ENCODE results near the gene TSPEAR.
"Not testable (repeated sequence)": the region's sequence is repeated elsewhere in the genome, so short reads cannot be mapped to it uniquely, and the experiment has no call there.

TSPEAR gene

GRCh38 chr21:44704636-44705001 lies 6.8 kb downstream of the TSPEAR start:
- H3K4me3 Mint-ChIP-seq, result no peak overlapping the region
- H3K27ac Mint-ChIP-seq, result no peak overlapping the region
- H3K4me1 Mint-ChIP-seq (ENCODE audit: low read depth), result peaks cover 4% of the 10 kb centered on the region
- peaks cover 75% of the 10 kb centered on the region for H3K27me3 Mint-ChIP-seq (ENCODE audit: low read depth)
- peaks cover 6% of the 10 kb centered on the region for H3K9me3 Mint-ChIP-seq
- peaks cover 7% of the 10 kb centered on the region for H3K36me3 Mint-ChIP-seq (ENCODE audit: low read depth)

- Mint-ChIP-seq H3K4me3 (no peak overlapping the region), H3K4me1 (ENCODE audit: low read depth) (peaks cover 2% of the 10 kb centered on the region), H3K9me3 (peaks cover 6% of the 10 kb centered on the region), H3K36me3 (ENCODE audit: low read depth) (peaks cover 7% of the 10 kb centered on the region), H3K27me3 (ENCODE audit: low read depth) (peaks cover 72% of the 10 kb centered on the region), H3K27ac (no peak overlapping the region)
These were observed 7.4 kb downstream of the TSPEAR start for GRCh38 chr21:44703731-44704635.

DNA sequence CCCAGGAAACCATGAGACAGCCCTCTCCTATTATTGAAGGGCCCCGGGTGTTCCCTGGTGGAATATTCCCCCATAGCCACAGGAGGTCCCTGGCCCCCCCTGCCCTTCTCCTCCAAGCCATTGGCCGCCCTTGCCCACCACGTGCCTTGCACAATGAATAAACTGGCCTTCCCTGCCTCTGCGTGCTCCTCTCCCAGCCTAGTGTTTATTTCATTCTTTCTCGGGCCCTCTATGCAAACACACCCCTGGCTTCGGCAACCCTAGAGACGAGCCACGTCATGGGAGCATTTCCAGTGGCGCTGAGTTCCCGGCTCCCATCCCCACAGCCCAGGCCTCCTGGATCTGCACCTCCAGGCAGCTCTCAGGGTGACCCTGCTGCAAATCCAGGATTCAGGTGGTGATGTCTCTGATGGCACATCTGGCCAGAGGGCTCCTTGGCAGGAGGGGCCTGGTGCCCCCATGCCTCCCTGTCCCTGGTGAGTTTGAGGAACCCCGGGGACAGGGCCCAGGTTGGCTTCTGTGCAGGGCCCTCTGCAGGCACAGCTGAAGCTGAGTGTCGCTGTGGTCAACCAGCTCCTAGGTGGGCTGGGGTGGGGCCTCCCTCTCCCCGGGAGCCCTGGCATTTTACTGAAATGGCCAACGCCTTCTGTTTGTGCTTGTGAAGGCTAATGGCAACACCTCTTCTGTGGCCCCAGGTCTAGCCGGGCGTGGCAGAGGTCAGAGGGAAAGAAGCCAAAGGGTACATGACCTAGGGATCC lies 8.2 kb downstream of the TSPEAR start:
- Mint-ChIP-seq H3K27ac (no peak overlapping the region), H3K27me3 (ENCODE audit: low read depth) (peaks cover 72% of the 10 kb centered on the region), H3K4me1 (ENCODE audit: low read depth) (peaks cover 2% of the 10 kb centered on the region), H3K9me3 (peaks cover 6% of the 10 kb centered on the region), H3K4me3 (no peak overlapping the region), H3K36me3 (ENCODE audit: low read depth) (peaks cover 7% of the 10 kb centered on the region)

DNA sequence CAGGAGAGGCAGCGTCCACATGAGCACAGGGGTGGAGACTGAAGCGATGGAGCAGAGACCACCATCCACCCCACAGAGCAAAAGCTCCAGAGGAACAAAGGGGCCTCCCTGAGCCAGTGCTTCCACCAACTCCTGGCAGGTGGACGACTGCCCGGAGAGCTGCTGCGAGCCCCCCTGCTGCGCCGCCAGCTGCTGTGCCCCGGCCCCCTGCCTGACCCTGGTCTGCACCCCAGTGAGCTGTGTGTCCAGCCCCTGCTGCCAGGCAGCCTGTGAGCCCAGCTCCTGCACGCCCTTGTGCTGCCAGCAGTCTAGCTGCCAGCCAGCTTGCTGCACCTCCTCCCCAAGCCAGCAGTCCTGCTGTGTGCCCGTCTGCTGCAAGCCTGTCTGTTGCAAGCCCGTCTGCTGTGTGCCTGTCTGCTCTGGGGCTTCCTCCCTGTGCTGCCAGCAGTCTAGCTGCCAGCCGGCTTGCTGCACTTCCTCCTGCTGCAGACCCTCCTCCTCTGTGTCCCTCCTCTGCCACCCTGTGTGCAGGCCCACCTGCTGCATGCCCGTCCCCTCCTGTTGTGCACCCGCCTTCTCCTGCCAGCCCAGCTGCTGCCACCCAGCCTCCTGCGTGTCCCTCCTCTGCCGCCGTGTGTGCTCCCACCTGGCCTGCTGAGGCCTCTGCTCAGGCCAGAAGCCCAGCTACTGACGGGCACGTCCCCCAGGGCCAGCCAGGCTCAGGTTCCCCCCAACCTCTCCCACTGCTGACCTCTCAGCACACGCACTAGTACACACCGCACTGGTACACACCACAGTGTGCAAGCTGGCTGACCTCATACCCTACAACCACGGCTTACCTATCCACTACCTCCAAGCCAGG lies 9.0 kb downstream of the TSPEAR start:
- Mint-ChIP-seq H3K4me3 (no peak overlapping the region), H3K4me1 (ENCODE audit: low read depth) (peaks cover 2% of the 10 kb centered on the region), H3K27me3 (ENCODE audit: low read depth) (peaks cover 72% of the 10 kb centered on the region), H3K9me3 (peaks cover 6% of the 10 kb centered on the region), H3K36me3 (ENCODE audit: low read depth) (peaks cover 7% of the 10 kb centered on the region), H3K27ac (no peak overlapping the region)

- H3K36me3 Mint-ChIP-seq (ENCODE audit: low read depth), result peaks cover 7% of the 10 kb centered on the region
These were observed 9.8 kb downstream of the TSPEAR start for GRCh38 chr21:44701541-44701940.

GRCh38 chr21:44701023-44701400 lies 10.4 kb downstream of the TSPEAR start:
- H3K4me3 Mint-ChIP-seq, result no peak overlapping the region
- H3K4me1 Mint-ChIP-seq (ENCODE audit: low read depth), result peaks cover 2% of the 10 kb centered on the region
- peaks cover 7% of the 10 kb centered on the region for H3K36me3 Mint-ChIP-seq (ENCODE audit: low read depth)
- peaks cover 5% of the 10 kb centered on the region for H3K9me3 Mint-ChIP-seq
- H3K27ac Mint-ChIP-seq, result no peak overlapping the region
- peaks cover 73% of the 10 kb centered on the region for H3K27me3 Mint-ChIP-seq (ENCODE audit: low read depth)

More at GRCh38 chr21:44701541-44701940, 9.8 kb downstream of the TSPEAR start:
- Mint-ChIP-seq H3K27me3 (ENCODE audit: low read depth) (peaks cover 73% of the 10 kb centered on the region), H3K4me1 (ENCODE audit: low read depth) (peaks cover 2% of the 10 kb centered on the region), H3K4me3 (no peak overlapping the region), H3K27ac (no peak overlapping the region), H3K9me3 (peaks cover 6% of the 10 kb centered on the region)

DNA sequence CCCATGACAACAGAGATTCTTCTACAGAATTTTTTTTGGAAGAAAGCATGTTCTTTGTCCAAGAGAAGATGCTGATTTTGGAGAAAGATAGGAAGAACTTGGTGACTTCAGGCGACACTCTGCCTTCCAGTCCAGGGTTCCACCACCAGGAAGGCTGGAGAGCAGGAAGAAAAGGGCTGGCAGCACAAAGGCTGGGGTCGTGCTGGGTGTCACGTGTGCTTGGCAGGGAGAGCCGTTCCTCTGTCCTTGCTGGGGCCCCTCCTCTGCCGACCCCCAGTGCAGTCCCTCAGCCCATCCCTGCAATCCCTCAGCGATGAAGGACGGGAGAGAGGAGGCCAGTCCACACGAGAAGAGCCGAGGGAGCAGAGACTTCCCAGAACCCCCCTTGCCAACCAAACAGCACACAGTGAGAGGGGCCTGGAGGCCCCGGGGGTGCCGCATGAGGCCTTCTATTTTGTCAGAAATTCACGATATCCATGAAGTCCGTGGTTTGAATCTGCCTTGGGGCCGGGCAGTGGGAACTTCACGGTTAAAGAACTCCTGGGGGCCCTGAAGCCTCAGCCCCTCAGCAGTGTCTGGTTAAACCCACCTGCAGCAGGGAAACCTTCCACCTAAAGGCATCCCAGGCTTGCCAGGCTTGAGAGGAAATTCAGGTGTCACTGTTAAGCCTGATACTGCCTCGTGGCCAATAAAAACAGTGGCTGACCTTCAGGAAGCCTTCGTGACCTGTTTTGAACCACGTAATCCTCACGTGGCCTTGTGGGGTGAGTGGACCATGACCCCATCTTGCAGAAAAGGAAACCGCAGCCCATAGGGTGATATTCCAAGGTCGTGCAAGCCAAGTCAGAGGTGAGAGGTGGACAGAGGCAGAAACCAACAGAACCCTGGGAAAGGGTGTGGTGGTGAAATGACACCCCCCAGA lies 11.0 kb downstream of the TSPEAR start:
- H3K27ac Mint-ChIP-seq, result no peak overlapping the region
- H3K4me1 Mint-ChIP-seq (ENCODE audit: low read depth), result no peaks in the 10 kb centered on the region
- H3K36me3 Mint-ChIP-seq (ENCODE audit: low read depth), result peaks cover 3% of the 10 kb centered on the region
- H3K27me3 Mint-ChIP-seq (ENCODE audit: low read depth), result peaks cover 74% of the 10 kb centered on the region
- H3K4me3 Mint-ChIP-seq, result no peak overlapping the region
- no peaks in the 10 kb centered on the region for H3K9me3 Mint-ChIP-seq

- H3K27ac Mint-ChIP-seq, result no peak overlapping the region
- H3K36me3 Mint-ChIP-seq (ENCODE audit: low read depth), result no peaks in the 10 kb centered on the region
- peaks cover 68% of the 10 kb centered on the region for H3K27me3 Mint-ChIP-seq (ENCODE audit: low read depth)
- no peaks in the 10 kb centered on the region for H3K4me1 Mint-ChIP-seq (ENCODE audit: low read depth)
- H3K4me3 Mint-ChIP-seq, result no peak overlapping the region
- no peaks in the 10 kb centered on the region for H3K9me3 Mint-ChIP-seq
These were observed 11.8 kb downstream of the TSPEAR start for GRCh38 chr21:44699502-44700001.

- no peaks in the 10 kb centered on the region for H3K4me1 Mint-ChIP-seq (ENCODE audit: low read depth)
- H3K36me3 Mint-ChIP-seq (ENCODE audit: low read depth), result no peaks in the 10 kb centered on the region
- H3K27ac Mint-ChIP-seq, result no peak overlapping the region
- H3K27me3 Mint-ChIP-seq (ENCODE audit: low read depth), result peaks cover 68% of the 10 kb centered on the region
- H3K4me3 Mint-ChIP-seq, result no peak overlapping the region
- H3K9me3 Mint-ChIP-seq, result peaks cover 10% of the 10 kb centered on the region
These were observed 13.3 kb downstream of the TSPEAR start for GRCh38 chr21:44697811-44698734.

GRCh38 chr21:44697172-44697810 lies 14.1 kb downstream of the TSPEAR start, which contains the start of gene KRTAP10-12:
Gene KRTAP10-12 (plus strand): TSS chr21:44697172. CDS start chr21:44697202, 30 bp downstream.
- not testable (repeated sequence) for H3K36me3 Mint-ChIP-seq (ENCODE audit: low read depth); H3K4me3 Mint-ChIP-seq; H3K4me1 Mint-ChIP-seq (ENCODE audit: low read depth); H3K27ac Mint-ChIP-seq
- peaks cover 17% of the 10 kb centered on the region for H3K9me3 Mint-ChIP-seq
- H3K27me3 Mint-ChIP-seq (ENCODE audit: low read depth), result peaks cover 70% of the 10 kb centered on the region

- no peak overlapping the region for H3K27ac Mint-ChIP-seq
- peaks cover 24% of the 10 kb centered on the region for H3K9me3 Mint-ChIP-seq
These were observed 14.8 kb downstream of the TSPEAR start for GRCh38 chr21:44696572-44696971.

DNA sequence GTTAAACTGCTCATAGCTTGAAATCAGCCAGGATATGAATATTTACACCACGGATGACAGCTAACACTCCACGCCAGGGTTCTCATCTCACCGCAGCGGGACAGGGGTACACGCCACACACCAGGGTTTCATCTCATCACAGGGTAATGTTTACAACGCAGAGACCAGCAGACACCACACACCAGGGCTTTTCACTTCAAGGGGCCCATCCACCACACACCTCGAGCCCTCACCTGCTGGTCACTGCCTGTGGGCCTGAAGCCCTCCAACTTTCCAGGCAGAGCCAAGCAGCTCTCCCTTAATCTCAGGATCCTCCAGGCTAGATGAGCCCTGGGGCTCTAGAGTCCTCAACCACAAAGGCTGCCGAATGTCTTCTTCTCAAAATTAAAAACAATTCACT lies 15.7 kb downstream of the TSPEAR start:
- Mint-ChIP-seq H3K27me3 (ENCODE audit: low read depth) (peaks cover 77% of the 10 kb centered on the region), H3K4me3 (no peak overlapping the region), H3K27ac (no peak overlapping the region), H3K4me1 (ENCODE audit: low read depth) (peaks cover 3% of the 10 kb centered on the region), H3K9me3 (peaks cover 27% of the 10 kb centered on the region), H3K36me3 (ENCODE audit: low read depth) (peaks cover 1% of the 10 kb centered on the region)

More at GRCh38 chr21:44696572-44696971, 14.8 kb downstream of the TSPEAR start:
- peaks cover 70% of the 10 kb centered on the region for H3K27me3 Mint-ChIP-seq (ENCODE audit: low read depth)
- peaks cover 1% of the 10 kb centered on the region for H3K36me3 Mint-ChIP-seq (ENCODE audit: low read depth)
- H3K4me3 Mint-ChIP-seq, result no peak overlapping the region
- H3K4me1 Mint-ChIP-seq (ENCODE audit: low read depth), result peaks cover 3% of the 10 kb centered on the region
